Upper lobe of left lung (tissue), 4 donors: Measurements from ENCODE around the gene PDGFRB.

Source experiments
- CTCF ChIP-seq, 6 experiments: fragments of 450-650 bp in 4 of 6; fragments of 200-600 bp in 2 of 6; sonication (generic) in 2 of 6; IDR thresholded peaks; one replicate each; pipeline ENCODE4 v1.5.1; 2016 to 2019; ENCODE audit warnings: antibody characterized with exemption in 6 of 6
- POLR2A ChIP-seq, 4 donors: fragments of 450-650 bp; IDR thresholded peaks; one replicate each; pipeline ENCODE4 v1.5.1; 2016 to 2017; ENCODE audit warnings: antibody characterized with exemption in 4 of 4, mild to moderate bottlenecking in 2 of 4

- TF ChIP-seq CTCF (IDR thresholded peaks at IDR 0.05) (no peak), POLR2A (IDR thresholded peaks at IDR 0.05) (no peak)
Measured at GRCh38 chr5:150137997-150138396, 17.6 kb downstream of the PDGFRB start.
